SJSA1 (cell line): ENCODE data around the gene PIM1. TPM values are rescaled to one million over a fixed set of nuclear protein-coding genes. Genes with fewer than 3 reads are reported as not detected.
A peak's percentile ranks its signal among the peaks of the same experiment; 100 is the strongest.
"Not testable (repeated sequence)": the region's sequence is repeated elsewhere in the genome, so short reads cannot be mapped to it uniquely, and the experiment has no call there.

Source experiments
- DNase-seq, 2 experiments: peaks; one replicate each; pipeline ENCODE4 v3.0.0-alpha.2; 2015 to 2020; ENCODE audit warnings: low spot score in 2 of 2, low read depth in 1 of 2
- H3K27ac ChIP-seq: fragments of 250-450 bp; sonication (Bioruptor Pico); 2 replicates; pipeline ENCODE4 v1.5.1; 2020; ENCODE audit warnings: mild to moderate bottlenecking, moderate library complexity
- H3K27me3 ChIP-seq: fragments of 250-450 bp; sonication (Bioruptor Pico); replicated peaks from 2 replicates; pipeline ENCODE4 v1.5.1; 2020; ENCODE audit warnings: mild to moderate bottlenecking, moderate library complexity
- H3K36me3 ChIP-seq: fragments of 250-450 bp; sonication (Bioruptor Pico); 2 replicates; pipeline ENCODE4 v1.5.1; 2020; ENCODE audit warnings: mild to moderate bottlenecking
- H3K4me1 ChIP-seq: fragments of 250-450 bp; sonication (Bioruptor Pico); replicated peaks from 2 replicates; pipeline ENCODE4 v1.6.1; 2021; ENCODE audit warnings: mild to moderate bottlenecking
- H3K4me3 ChIP-seq: fragments of 250-450 bp; sonication (Bioruptor Pico); 2 replicates; pipeline ENCODE4 v1.5.1; 2020; ENCODE audit warnings: mild to moderate bottlenecking
- H3K9me3 ChIP-seq: fragments of 250-450 bp; sonication (Bioruptor Pico); replicated peaks from 2 replicates; pipeline ENCODE4 v1.5.1; 2020; ENCODE audit warnings: mild to moderate bottlenecking
- total RNA-seq: library from RNA; depleted of rRNA; stranded (reverse); fragments of >200 nt; shearing (Covaris generic); gene quantifications from 2 replicates; pipeline ENCODE4 v1.2.3, GENCODE V29; 2014

PIM1 gene
- total RNA-seq, 1 experiment from 2014 or later = 49.8 TPM

DNA sequence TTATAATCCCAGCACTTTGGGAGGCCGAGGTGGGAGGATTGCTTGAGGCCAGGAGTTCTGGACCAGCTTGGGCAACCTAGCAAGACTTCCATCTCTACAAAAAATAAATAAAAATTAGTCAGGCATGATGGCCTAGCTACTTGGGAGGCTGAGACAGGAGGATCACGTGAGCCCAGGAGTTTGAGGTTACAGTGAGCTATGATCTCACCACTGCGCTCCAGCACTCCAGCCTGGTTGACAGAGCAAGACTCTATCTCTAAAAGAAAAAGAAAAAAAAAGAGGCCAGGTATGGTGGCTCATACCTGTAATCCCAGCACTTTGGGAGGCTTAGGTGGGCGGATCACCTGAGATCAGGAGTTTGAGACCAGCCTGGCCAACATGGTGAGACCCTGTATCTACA, 10.7 kb downstream of the PIM1 start:
- not testable (repeated sequence) for H3K4me3 ChIP-seq, DNase-seq, H3K27ac ChIP-seq, H3K9me3 ChIP-seq, H3K4me1 ChIP-seq, H3K27me3 ChIP-seq
- peaks cover 11% of the 10 kb centered on the region for H3K36me3 ChIP-seq

DNA sequence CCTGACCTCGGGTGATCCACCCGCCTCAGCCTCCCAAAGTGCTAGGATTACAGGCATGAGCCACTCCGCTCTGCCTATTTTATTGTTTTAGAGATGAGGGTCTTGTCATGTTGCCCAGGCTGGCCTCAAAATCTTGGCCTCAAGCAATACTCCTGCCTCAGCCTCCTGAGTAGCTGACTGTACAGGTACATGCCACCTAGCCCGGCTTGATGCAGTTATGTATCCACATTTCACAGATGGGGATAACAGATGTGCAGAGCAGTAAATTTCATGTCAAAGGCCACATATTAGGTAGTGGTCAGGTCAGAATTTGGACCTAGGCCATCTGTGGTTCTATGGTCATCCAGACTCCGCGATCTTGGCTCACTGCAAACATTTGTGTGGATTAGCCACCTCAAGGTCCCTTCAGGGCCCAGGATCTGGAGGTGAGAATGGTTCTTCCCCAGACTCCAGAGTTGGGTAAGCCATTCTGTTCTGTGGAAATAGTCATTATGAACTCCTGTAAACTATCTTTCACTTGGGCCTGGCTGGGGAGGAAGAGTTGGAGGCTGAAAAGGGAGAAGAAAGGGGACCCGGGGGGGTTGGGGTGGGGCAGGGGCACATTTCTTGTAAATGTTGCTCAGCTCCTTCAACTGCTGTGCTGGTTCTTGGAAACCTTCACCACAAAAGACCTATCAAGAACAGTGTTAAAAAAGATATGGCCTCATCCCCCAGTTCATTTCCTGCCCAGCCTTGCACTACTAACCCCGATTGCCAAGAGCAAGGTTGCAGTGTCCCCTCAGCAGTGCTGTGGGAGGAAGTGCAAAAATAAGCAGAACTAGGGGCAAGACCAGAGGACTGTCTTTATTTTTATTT, 13.0 kb downstream of the PIM1 start:
- Histone ChIP-seq H3K4me3 (no peak overlapping the region), H3K36me3 (no peaks in the 10 kb centered on the region), H3K9me3 (no peaks in the 10 kb centered on the region), H3K27ac (no peak overlapping the region), H3K27me3 (no peaks in the 10 kb centered on the region), H3K4me1 (0 out of 2 replicates have a peak, but pooled peaks cover 3% of the 10 kb centered on the region)
- no peak for DNase-seq

DNA sequence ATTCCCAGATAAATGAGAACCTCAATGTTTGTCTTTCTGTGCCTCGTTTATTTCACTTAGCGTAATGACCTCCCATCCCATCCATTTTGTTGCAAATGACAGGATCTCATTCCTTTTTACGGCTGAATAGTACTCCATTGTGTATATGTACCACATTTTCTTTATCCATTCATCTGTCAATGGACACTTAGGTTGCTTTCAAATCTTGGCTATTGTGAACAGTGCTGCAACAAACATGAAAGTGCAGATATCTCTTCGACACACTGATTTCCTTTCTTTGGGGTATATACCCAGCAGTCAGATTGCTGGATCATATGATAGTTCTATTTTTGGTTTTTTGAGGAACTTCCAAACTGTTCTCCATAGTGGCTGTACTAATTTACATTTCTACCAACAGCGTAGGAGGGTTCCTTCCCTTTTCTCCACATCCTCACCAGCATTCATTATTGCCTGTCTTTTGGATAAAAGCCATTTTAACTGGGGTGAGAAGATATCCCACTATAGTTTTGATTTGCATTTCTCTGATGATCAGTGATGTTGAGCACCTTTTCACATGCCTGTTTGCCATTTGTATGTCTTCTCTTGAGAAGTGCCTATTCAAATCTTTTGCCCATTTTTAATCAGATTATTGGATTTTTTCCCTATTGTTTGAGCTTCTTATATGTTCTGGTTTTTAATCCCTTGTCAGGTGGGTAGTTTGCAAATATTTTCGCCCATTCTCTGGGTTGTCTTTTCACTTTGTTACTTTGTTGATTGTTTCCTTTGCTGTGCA, 16.2 kb downstream of the PIM1 start:
- not testable (repeated sequence) for DNase-seq, H3K36me3 ChIP-seq, H3K4me3 ChIP-seq, H3K27me3 ChIP-seq, H3K27ac ChIP-seq, H3K9me3 ChIP-seq
- peaks cover 11% of the 10 kb centered on the region for H3K4me1 ChIP-seq

DNA sequence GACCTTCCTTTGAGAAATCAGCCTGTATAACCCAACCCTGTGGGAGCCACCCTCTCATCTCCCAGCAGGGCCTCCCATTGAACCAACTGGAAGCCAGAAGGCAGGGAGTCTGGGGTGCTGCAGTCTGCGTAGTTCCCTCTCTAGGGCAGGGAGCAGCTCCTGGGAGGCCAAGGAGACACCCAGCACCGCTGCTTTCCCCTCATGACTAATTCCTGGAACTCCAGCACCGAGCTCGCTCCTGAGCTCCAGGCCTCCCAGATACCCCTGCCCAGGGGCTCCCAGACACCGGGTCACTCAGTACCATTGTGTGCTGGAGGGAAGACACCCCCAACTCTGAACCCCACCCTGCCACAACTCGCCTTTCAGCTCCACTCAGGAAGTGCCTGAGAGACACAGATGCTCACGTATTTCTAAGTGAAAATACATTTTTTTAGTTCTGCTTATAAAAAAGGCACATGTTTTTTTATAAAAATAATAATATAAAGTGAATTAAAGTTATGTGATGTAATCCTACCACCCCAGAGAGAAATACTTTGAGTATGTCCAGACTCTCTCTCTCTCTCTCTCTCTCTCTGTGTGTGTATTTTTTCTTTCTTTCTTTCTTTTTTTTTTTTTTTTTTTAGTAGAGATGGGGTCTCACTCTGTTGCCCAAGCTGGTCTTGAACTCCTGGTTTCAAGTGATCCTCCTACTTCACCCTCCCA, 17.5 kb downstream of the PIM1 start:
- Histone ChIP-seq H3K4me1 (peaks cover 11% of the 10 kb centered on the region), H3K27ac (no peak overlapping the region), H3K4me3 (no peak overlapping the region), H3K27me3 (no peaks in the 10 kb centered on the region), H3K36me3 (no peaks in the 10 kb centered on the region), H3K9me3 (no peaks in the 10 kb centered on the region)
- no peak for DNase-seq

DNA sequence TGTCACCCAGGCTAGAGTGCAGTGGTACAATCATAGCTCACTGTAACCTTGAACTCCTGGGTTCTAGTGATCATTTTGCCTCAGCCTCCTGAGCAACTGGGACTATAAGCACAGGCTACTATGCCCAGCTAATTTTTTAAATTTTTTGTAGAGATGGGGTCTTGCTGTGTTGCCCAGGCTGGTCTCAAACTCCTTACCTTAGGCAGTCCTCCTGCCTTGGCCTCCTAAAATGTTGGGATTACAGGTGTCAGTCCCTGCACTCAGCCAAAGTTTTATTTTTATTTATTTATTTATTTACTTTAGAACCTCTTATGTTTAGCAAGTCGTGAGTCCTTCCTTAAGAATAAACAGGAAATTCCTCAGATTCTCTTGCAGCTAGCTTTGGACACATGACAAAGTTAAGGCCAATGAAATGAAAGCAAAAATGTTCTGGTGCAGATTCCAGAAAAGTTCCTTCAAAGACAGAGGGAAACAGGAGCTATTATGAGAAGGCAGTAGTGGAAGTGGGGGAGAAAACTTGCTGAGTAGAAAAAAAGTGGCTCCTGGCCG, 19.1 kb downstream of the PIM1 start:
- Histone ChIP-seq H3K27ac (peak overlapping the region; percentile 43; the same call in 1 of the 2 replicates), H3K4me3 (no peak overlapping the region), H3K27me3 (no peaks in the 10 kb centered on the region), H3K4me1 (peaks cover 11% of the 10 kb centered on the region), H3K9me3 (no peaks in the 10 kb centered on the region), H3K36me3 (no peaks in the 10 kb centered on the region)
- DNase-seq = peak in 1 of 2 experiments; percentile 53

DNA sequence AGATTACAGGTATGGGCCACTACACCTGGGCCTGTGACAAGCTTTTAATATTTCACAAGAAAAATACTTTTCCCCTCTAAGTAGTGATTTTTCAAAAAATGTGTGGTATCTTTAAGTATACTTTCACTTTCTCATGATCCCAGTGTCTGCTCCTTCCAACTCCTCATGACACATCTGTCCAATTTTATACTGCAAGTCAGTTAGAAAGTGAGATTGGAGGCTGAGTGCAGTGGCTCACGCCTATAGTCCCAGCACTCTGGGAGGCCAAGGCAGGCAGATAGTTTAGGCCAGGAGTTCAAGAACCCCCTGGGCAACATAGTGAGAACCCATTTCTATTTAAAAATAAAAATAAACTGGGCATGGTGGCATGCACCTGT, 20.2 kb downstream of the PIM1 start:
- DNase-seq = no peak
- Histone ChIP-seq H3K27ac (no peak overlapping the region), H3K27me3 (no peaks in the 10 kb centered on the region), H3K36me3 (no peaks in the 10 kb centered on the region), H3K9me3 (no peaks in the 10 kb centered on the region), H3K4me1 (peaks cover 11% of the 10 kb centered on the region), H3K4me3 (no peak overlapping the region)

DNA sequence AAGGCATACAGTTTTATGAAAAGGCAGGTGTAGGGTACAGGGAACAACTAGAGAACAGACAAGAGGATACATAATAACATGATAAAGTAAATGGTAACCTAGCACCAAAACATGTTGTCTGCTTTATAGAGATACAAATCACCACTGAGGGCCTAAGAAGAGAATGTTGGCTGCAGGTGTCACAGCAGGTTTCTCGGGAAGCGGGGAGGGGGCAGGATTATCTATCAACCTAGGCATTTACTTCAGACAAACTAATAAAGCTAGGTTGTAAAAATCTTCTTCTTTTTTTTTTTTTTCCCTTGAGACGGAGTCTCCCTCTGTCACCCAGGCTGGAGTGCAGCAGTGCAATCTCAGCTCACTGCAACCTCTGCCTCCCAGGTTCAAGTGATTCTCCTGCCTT, 22.7 kb downstream of the PIM1 start:
- no peak overlapping the region for H3K27ac ChIP-seq
- no peaks in the 10 kb centered on the region for H3K27me3 ChIP-seq
- H3K36me3 ChIP-seq = no peaks in the 10 kb centered on the region
- no peak overlapping the region for H3K4me3 ChIP-seq
- no peak for DNase-seq
- no peaks in the 10 kb centered on the region; the same call in 1 of the 2 replicates for H3K9me3 ChIP-seq
- peaks cover 9% of the 10 kb centered on the region for H3K4me1 ChIP-seq

DNA sequence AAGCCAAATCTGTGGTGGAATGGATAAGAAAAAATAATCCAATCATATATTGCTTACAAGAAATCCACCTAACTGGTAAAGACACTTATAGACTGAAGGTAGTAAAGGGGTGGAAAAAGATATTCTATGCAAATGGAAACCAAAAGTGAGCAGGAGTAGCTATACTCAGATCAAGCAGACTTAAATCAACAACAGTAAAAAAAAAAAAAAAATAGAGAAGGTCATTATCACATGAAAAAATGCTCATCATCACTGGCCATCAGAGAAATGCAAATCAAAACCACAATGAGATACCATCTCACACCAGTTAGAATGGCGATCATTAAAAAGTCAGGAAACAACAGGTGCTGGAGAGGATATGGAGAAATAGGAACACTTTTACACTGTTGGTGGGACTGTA, 24.9 kb downstream of the PIM1 start:
- H3K4me3 ChIP-seq, H3K36me3 ChIP-seq, H3K27me3 ChIP-seq, DNase-seq, H3K4me1 ChIP-seq, H3K9me3 ChIP-seq, H3K27ac ChIP-seq: not testable (repeated sequence)

DNA sequence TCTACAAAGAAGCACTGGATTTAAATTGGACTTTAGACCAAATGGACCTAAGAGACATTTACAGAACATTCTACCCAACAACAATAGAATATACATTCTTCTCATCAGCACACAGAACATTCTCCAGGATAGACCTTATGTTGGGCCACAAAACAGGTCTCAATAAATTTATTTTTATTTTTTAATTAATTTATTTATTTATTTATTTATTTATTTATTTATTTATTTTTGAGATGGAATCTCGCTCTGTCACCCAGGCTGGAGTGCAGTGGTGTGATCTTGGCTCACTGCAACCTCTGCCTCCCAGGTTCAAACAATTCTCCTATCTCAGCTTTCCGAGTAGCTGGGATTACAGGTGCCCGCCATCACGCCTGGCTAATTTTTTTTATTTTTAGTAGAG, 26.5 kb downstream of the PIM1 start:
- not testable (repeated sequence) for H3K9me3 ChIP-seq, H3K27me3 ChIP-seq, H3K27ac ChIP-seq, H3K4me1 ChIP-seq, H3K4me3 ChIP-seq, H3K36me3 ChIP-seq, DNase-seq

DNA sequence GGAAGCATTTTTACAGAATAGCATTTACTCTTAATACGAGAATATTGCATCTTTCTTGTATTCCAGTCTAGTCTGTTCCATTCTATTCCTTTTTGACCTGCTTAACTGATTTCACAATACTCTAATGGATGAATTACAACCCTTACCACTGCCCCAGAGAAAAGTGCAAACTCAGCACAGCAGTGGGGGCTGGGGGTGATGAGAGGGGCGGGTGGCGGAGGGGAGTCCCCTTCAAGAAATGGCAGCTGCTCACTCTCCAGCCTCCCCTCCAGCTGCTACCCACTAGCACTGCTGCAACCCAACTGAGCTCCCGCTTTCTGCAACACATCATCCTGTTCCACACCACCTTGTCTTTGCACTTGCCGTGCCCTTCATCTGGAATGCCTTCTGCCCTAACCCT, 30.1 kb downstream of the PIM1 start:
- H3K4me1 ChIP-seq = no peaks in the 10 kb centered on the region; the same call in 1 of the 2 replicates
- no peaks in the 10 kb centered on the region; the same call in 1 of the 2 replicates for H3K9me3 ChIP-seq
- H3K36me3 ChIP-seq = no peaks in the 10 kb centered on the region
- H3K27ac ChIP-seq = no peak overlapping the region
- no peaks in the 10 kb centered on the region for H3K27me3 ChIP-seq
- no peak overlapping the region for H3K4me3 ChIP-seq
- no peak for DNase-seq

DNA sequence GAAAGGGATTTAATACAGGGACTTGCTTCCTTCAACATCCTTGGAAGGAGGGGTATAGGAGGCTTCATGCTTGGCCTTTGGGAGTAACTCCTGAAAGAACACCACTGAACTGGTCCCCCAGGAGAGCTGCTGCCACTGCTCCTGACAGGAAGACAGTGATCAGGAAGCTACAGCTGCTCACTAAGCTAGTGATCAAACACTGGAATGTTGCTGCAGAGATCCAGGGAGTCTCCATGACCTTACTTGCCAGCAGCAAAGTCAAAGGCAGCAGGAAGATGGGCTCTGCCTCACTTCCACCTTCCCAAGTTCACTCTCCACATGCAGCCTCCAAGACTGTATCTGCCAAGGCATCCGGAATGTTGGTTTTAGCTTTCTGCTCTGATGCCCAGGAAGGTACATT, 31.8 kb downstream of the PIM1 start:
- H3K36me3 ChIP-seq = no peaks in the 10 kb centered on the region
- no peak overlapping the region for H3K27ac ChIP-seq
- no peaks in the 10 kb centered on the region for H3K27me3 ChIP-seq
- DNase-seq = no peak
- no peaks in the 10 kb centered on the region; the same call in 1 of the 2 replicates for H3K4me1 ChIP-seq
- H3K4me3 ChIP-seq = no peak overlapping the region
- H3K9me3 ChIP-seq = no peaks in the 10 kb centered on the region; the same call in 1 of the 2 replicates

DNA sequence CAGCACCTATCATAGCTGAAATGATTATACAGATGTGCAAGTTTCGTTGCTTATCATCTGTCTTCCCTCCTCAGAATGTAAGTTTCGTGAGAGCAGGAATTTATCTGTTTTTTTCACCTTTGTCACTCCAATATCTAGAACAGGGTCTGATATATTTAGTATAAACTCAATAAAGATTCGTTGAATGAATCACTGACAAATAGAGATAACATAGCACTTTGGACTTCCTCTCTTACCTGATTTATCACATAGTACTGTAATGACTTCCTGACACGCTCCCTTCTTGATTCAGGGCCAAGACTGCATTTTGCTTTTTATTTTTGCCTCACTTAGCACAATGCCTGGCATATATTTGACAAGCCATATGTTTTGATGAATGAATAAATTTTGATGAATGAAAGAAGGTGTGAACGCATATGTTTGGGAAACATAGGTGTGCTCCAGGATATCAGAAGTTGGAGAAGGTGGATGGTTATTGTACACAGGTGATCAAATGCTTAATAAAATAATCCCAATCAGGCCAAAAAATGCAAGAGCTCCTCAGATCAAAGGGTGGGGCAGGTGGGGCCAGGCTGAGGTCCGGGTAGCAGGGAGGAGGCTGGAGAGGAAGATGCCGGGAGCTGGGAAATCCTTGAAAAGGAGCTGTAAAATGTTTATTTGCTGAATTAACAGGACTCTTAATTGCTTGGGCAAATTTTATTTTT, 33.0 kb downstream of the PIM1 start:
- Histone ChIP-seq H3K27me3 (no peaks in the 10 kb centered on the region), H3K9me3 (no peaks in the 10 kb centered on the region), H3K27ac (no peak overlapping the region), H3K4me1 (no peaks in the 10 kb centered on the region; the same call in 1 of the 2 replicates), H3K4me3 (no peak overlapping the region), H3K36me3 (no peaks in the 10 kb centered on the region)
- no peak for DNase-seq
